GM19468 (cell line): Measurements from ENCODE around the gene CDKN2B.

ENCODE experiments used
- ATAC-seq: cut with Tn5 transposase; IDR thresholded peaks from one replicate; pipeline ENCODE4 v1.9.1; 2021; ENCODE audit warnings: mild to moderate bottlenecking, moderate library complexity, moderate number of reproducible peaks; ENCODE audit not compliant: unreplicated experiment; ENCODE audit errors: extremely low read depth

The CDKN2B gene

DNA sequence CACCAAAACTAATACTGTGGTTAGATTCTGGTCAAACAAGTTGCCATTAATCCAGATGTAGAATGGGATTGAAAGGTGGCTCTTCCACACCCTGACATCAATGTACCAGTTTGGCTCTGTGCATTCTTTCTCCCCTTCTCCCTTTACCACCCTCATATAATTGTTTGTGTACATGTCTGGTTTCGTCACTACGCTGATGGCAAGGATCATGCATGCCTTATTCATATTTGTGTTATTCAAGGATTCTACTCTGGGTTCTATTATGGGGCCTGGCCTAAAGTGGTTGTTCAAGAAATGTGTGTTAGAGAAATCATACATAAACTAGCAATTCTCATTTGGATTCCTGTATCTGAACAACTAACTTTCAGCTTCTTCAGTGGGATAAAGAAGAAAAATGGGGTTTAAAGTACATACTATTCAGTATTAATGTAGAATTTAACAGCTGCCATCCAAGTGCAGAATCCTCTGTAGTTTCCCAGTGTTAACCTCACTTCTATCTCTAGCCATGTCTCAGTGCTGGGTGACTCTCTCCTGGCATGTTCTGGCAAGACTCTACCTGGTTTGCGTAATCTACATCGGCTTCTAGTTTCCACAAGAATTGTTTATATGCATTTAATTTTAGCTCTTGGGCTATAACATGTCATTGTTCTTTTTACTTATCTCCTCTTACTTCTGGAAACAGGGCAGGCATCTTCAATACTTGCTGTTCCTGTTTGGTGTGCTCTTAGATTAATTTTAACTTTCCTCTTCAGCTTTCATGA, 27.9 kb upstream of the CDKN2B start:
- ATAC-seq: no peak

DNA sequence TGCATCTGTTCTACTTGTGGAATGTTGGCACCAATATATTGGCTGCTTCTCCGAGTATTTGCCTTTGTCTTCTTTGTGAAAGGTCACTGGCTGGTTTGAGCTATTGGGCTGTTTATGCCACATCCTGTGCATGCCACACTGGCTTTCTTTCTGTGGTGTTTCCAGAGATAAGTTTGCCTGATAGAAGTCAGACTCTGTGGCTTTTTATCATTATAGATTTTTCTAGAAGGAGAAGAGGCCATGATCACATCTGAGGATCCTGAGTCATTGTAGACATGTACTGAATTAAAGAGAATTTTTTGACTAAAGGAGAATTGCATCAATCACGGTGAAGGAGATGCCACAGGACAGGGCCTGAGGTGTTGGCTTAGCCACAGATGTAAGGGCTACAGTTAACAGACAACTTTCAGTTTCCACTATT, 26.5 kb upstream of the CDKN2B start:
- no peak for ATAC-seq

DNA sequence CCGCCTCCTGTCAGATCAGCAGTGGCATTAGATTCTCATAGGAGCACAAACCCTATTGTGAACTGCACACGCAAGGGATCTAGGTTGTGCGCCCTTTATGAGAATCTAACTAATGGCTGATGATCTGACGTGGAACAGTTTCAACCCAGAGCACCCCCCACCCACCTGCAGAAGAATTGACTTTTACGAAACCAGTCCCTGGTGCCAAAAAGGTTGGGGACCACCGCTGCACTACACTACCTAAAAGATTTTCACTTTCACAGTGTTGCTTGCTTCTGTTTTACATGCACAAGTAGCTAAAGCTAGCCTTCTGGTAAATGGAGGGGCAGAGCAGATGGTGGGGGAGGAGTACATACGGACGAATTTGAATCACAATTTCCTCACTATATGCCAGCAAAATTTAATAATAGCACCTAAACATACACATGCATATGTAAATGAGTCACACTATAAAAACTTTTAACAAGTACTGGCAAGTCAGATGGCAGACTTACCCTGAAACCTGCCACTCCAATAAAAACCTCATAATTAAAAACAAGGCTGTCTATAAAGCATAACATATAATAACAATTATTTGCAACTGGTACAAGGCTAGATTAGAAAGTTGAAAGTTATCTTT, 24.0 kb upstream of the CDKN2B start:
- no peak for ATAC-seq

DNA sequence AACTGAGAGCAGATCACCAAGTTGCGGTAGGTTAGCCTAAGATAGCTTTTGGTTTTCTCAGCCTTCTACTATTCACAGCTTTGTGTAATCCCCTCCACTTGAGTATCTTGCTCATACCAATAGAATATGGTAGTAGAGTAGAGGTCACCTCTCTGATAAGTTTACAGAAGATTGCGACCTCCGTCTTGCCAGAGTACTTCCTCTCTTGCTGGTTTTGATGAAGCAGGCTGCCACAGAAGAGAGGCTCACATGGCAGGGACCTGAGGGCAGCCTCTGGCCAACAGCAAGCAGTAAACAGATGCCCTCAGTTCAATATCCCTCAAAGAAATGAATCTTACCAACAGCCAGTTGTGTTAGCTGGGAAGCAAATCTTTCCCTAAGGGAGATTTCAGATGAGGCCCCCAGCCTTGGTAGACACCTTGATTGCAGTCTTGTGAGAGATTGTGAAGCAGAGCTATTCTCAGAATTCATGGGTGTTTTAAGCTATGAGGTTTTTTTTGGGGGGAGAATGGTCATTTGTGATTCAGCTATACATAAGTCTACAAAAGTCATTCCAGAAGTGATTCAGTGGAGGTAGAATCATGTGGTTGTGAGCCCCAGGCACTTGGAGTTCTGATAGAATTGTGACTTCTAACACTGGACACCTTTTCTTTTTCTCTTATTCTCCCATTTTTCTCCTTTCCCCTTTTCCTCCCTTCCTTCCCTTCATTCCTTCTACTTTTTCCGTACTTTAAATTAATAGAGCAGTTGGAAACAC, 22.7 kb upstream of the CDKN2B start:
- no peak for ATAC-seq

DNA sequence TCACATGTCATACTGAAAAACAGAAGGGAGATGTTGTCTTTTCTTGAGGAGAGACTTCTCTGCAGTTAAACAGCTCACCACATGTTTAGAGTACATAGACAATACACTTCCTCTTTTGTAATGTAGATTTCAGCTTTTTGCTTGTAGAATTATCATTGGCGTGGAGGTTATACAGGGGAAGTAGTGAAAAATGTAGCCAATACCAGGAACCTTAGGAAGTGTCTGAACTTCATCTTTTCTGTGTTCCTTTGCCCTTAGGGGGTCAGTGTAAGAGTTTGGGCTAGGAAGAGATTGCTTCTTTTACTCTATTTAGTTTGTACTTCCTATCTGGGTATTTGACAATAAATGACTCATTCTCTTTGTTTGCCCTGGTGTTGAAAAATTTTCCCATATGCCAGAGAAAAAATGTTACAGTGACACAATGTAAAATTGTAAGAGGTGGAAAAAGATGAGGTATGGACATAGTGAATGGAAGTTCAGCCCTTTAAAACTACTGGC, 21.0 kb upstream of the CDKN2B start:
- peak; percentile 71 for ATAC-seq

DNA sequence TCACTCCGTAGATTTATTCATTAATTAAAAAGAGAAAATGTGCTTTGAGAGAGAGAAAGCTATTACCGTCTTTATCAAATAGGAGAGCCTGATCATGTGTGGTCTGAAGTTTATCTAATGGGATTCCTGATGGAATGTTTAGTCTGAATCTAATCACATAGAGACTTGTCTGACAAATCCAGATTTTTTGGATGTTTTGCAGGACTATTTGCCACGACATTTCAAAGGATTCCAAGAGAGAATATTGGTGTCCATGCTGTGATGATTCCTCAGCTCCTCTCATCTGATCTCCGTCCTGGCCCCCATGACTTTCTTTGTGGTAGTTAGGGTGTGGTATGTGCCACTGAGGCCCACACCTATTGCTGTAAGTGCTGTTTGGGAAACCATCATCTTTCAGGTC, 20.1 kb upstream of the CDKN2B start:
- ATAC-seq: no peak

DNA sequence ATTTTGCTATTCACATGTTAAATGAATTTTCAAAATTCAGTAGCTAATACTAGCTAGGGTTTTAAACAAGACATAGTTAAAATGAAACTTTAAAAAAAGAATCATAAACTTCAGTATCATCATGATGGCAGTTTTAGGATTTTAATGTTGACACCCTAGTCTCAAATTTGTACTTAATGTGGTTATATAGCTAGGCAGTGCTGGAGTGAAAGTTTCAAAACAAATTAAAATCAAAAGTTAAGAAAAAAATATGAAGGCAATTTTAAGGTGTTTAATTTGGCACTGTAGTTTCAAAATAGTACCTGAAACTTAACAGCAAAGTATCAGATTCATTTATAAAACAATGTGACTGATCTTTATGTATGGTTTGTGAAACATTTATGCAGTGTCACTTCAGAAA, 19.3 kb upstream of the CDKN2B start:
- ATAC-seq: no peak

DNA sequence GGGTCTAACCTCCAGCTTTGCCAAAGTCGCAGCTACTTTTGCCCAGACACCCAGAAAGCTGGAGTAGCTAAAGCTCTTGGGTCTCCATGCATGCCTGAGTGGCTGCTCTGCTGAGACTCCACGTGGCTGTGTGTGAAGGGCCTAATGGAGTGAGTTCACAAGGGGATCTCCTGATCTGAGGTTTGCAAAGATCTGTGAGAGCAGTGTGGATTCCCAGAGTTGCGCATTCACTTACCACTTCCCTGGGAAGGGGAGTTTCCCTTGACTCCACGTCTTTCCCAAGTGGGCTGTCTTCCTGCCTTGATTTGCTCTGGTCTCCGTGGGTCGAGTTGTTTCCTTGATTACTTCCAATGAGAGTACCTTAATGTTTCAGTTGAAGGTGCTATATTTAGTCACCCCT, 17.6 kb upstream of the CDKN2B start:
- ATAC-seq: no peak

DNA sequence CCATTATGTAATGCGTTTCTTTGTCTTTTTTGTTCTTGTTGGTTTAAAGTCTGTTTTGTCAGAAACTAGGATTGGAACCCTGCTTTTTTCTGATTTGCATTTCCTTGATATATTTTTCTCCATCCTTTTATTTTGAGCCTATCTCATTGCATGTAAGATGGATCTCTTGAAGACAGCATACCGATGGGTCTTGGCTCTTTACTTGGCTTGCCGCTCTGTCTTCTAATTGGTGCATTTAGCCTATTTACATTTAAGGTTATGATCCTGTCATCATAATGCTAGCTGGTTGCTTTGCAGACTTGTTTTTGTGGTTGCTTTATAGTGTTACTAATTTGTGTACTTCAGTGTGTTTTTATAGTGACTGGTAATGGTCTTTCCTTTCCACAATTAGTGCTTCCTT, 13.3 kb upstream of the CDKN2B start:
- no peak for ATAC-seq

DNA sequence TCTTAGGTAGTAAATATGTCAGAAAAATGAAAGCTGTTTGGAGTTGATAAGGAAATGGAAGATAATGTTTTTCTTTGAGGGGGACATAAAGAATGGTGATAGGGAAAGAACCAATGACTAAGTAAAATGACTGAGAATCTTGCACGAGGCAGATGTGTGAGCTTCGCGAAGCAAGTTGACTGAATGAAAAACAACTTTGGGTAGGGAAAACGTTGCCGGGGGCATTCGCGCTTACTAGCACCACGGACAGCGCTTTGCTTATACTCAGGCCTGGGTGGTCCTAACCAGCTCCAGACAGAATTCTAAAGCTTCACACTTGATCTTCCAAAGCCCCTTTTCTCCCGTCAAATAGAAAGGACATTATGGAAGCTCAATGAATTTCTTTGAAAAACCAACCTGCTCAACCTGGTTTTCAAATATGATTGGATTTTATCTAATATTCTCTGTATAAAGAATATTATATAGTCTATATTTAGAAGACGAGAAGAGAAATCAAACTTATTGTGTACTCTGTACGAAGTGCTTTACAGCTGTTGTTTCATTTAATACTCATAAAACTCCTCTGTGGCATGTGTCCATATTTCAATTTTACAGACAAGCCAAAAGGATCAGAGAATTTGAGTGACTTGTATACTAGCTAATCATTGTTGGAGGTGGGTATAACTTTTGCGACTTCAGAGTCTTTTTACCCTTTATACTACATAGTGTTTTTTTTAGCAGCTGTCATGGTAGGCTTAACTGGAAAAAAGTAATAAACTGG, 1.9 kb upstream of the CDKN2B start:
- ATAC-seq: no peak

DNA sequence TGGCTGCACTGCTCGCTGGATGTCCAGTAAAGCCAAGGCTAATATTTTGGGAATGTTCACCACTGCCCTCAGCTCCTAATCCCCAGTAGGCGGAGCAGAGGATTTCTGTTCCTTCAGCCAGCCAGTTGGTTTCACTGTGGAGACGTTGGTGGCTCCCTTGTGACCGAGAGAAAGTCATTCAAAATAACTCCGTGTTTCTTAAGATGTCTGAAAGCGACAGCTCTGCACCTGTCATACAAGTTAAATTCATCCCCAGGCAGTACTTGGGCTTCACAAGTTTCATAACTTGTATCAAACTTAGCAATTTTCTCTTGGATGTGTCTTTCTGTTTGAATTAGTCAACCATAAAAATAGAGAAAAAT, 382 bp upstream of the CDKN2B start:
- ATAC-seq: peak; percentile 10

DNA sequence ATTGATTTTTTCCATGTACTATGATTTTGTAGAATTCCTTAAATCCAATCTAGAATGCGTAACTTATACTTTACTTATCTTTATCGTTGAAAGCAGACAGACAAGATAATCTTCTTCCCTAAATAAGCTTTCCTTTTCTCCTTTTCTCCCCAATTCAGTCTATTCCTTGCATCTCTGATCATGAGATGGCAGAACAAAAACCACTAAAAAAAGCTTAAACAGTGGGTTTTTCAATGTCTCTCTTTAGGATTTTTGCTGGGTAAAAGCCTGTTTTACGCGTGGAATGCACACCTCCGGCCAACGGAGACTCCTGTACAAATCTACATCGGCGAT, 755 bp downstream of the CDKN2B start:
- ATAC-seq: no peak

DNA sequence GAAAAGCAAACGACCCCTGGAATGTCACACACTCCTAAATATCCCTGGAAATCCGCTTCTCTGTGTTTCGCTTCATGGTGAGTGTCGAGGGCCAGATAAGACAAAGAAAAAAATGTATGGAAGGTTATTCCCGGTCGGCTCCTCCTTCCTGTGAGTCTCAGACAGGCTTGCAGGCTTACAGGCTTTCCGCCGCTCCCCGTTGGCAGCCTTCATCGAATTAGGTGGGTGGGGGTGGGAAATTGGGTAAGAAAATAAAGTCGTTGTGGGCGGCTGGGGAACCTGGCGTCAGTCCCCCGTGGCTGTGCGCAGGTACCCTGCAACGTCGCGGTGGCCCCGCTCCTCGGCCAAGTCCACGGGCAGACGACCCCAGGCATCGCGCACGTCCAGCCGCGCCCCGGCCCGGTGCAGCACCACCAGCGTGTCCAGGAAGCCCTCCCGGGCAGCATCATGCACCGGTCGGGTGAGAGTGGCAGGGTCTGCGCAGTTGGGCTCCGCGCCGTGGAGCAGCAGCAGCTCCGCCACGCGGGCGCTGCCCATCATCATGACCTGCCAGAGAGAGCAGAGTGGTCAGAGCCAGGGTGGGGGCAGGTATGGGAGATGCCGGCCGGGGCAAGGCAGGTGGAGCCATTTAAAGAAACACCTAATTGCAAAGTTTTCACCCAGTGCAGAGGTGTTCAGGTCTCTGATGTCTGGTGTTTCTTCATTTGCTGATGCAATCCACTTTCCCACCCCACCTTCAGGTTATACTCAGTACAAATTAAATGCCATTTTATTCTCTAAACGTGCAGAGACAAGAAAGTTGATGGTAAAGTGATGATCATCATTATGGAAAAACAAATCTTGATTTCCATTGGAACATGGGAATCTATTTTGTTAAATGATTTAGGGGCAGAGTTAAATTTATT, 3.2 kb downstream of the CDKN2B start:
- no peak for ATAC-seq

DNA sequence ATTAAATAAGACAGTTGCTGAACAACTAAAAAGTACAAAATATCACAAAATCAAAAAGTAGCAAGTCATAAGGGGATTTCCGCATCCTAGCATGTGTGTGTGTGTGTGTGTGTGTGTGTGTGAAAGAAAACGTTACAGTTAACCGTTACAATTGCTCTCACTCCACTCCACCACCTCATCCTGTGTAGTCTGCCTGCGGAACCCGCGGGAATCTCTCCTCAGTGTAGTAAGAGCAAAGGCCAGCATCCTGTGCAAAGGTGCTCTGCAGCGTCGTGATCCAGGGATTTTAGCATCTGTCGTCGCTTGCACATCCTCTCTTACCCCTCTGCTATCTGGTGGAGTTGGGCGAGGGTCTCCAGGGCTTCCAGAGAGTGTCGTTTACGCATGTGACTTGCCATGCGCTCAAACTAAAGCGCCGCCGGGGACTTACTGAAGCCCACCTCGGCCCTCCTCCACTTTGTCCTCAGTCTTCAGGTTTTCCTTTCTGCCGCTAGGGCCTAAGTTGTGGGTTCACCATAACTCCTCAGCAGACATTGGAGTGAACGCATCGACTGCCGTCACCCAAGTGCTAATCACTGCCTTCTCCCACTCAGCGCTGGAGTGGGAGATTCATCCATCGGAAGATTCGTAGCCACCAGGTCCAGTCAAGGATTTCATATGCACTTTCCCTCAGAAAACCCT, 3.9 kb downstream of the CDKN2B start:
- no peak for ATAC-seq

DNA sequence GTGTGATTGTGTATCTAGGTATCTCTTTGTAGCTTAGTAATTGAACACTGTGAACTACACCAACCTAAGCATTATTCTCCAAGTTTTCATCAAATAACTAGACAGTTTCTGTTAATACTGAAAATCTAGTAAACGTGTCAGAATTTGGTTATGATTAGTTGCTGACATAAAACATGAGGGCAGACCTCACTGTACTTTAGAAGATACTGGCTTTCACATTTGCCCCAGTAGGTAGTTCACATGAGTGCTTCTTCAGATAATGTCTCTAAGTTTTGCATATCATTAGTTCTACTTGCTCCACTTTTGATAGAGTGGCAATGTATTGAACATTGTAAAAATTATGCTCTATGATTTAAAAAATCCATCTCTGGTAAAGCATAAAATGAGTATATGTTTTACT, 7.1 kb downstream of the CDKN2B start:
- no peak for ATAC-seq

DNA sequence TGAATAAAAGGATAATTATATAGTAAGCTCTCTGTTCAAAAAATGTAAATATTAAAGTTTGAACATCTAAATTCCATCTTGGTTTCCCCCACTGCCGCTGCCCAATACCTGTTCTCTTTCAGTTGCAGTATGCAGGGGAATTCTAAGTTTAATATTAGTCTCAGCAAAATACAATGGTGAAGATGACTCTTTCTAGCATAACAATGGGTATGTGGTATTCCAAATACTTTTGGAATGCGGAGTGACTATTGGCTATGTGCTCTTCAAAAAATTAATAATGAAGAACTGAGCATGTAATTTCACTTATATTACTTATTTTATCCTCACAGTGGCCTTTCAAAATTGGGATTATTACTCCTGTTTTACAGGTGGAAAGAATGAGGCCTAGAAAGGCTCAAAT, 11.1 kb downstream of the CDKN2B start:
- no peak for ATAC-seq

DNA sequence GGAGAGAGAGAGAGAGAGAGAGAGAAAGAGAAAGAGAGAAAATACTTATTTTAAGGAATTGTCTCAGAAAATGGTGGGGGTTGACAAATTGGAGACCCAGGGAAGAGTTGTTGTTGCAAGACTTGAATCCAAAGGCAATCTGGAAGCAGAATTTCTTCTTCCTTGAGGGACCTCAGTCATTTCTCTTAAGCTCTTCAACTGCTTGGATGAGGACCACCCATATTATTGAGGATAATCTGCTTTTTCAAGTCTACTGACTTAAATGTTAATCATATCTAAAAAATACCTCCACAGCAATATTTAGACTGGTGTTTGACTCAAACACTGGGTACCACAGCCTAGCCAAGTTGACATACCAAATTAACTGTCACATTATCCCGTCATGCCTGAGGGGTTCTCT, 11.6 kb downstream of the CDKN2B start:
- ATAC-seq: no peak

DNA sequence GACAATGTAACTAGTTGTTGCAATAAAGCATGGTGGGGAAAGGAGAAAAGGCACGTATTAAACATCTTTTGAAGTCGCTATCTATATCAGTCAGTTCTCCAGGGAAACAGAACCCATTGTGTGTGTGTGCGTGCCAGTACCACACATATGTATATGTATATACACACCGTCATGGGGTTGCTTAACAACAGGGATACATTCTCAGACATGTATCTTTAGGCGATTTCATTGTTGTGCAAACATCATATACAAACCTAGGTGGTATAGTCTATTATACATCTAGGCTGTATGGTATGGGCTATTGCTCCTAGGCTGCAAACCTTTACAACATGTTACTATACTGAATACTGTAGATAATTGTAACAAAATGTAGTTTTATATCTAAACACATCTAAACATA, 12.2 kb downstream of the CDKN2B start:
- ATAC-seq: no peak

DNA sequence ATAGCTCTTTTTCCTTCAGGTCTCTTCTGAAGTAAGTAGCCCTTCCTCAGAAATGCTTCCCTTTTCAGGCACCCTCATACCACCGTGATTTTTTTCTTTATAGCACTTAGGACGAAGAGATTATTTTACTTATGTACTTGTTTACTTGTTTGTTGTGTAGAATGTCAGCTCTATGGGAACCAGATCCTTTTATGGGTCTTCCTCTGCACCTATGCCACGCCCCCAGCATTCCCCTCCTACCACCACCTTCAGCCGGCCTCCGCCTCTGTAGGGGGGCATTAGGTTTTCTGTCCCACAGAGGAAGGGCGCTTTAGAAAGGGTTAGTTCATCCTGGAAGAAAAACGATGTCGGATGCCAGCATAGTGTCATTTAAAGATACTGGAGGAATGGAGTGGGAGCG, 12.7 kb downstream of the CDKN2B start:
- ATAC-seq: no peak
